Stomach smooth muscle (tissue), 2 donors: ENCODE results near the gene ZSCAN4.
A peak's percentile ranks its signal among the peaks of the same experiment; 100 is the strongest.

Experiments used
- H3K27ac ChIP-seq: one replicate; pipeline ENCODE4 v1.7.0; 2013; ENCODE audit warnings: mild to moderate bottlenecking, low read length, inconsistent platforms
- H3K27me3 ChIP-seq, 2 donors: one replicate each; pipeline ENCODE4 v1.7.0; 2013; ENCODE audit warnings: low read length in 2 of 2; ENCODE audit not compliant: insufficient read depth in 2 of 2, control insufficient read depth in 1 of 2
- H3K36me3 ChIP-seq, 2 donors: one replicate each; pipeline ENCODE4 v1.7.0; 2013; ENCODE audit warnings: low read length in 2 of 2; ENCODE audit not compliant: control insufficient read depth in 2 of 2, insufficient read depth in 2 of 2
- H3K4me1 ChIP-seq: one replicate; pipeline ENCODE4 v1.7.0; 2013; ENCODE audit warnings: low read length; ENCODE audit not compliant: control insufficient read depth, insufficient read depth
- H3K4me3 ChIP-seq, 2 donors: one replicate each; pipeline ENCODE4 v1.7.0; 2013; ENCODE audit warnings: low read length in 2 of 2
- H3K9ac ChIP-seq, 2 donors: one replicate each; pipeline ENCODE4 v1.7.0; 2013; ENCODE audit warnings: low read length in 2 of 2, mild to moderate bottlenecking in 1 of 2
- H3K9me3 ChIP-seq, 2 donors: one replicate each; pipeline ENCODE4 v1.7.0; 2013; ENCODE audit warnings: low read length in 2 of 2; ENCODE audit not compliant: control insufficient read depth in 2 of 2
- donor health status: healthy.
- donor health status: Pancreatic carcinoma.

The ZSCAN4 gene

DNA sequence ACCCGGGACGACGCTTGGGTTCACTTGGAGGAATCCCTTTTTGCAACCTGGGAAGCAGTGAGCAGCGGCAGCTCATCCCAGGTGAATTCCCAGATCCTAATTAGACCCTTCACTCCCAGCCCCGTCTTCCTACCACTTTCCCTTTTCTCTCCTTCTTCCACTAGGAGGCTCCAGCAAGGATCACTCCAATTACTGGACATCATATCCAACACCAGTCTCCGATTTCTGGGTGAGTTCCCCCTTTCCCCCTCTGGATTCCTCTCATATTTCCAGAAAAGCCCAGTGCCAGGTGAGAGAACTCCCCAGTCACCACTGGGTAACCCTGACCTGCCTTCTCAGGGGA is 17.1 kb upstream of the ZSCAN4 start:
- Histone ChIP-seq H3K4me1 (no peaks in the 10 kb centered on the region), H3K36me3 (no peaks in the 10 kb centered on the region), H3K27ac (no peak overlapping the region), H3K27me3 (peaks cover 4 to 7% of the 10 kb centered on the region in 2 donors), H3K9ac (no peak overlapping the region), H3K9me3 (peaks cover 0 to 12% of the 10 kb centered on the region in 2 donors), H3K4me3 (no peak overlapping the region)

- H3K9ac ChIP-seq, result no peak overlapping the region
These were observed 15.0 kb upstream of the ZSCAN4 start for GRCh38 chr19:57653689-57654088.

GRCh38 chr19:57655443-57655842 is 13.3 kb upstream of the ZSCAN4 start:
- Histone ChIP-seq H3K9ac (no peak overlapping the region), H3K27ac (no peak overlapping the region), H3K27me3 (peaks cover 4 to 7% of the 10 kb centered on the region in 2 donors), H3K4me1 (no peaks in the 10 kb centered on the region), H3K4me3 (no peak overlapping the region), H3K9me3 (peaks cover 0 to 8% of the 10 kb centered on the region in 2 donors), H3K36me3 (no peaks in the 10 kb centered on the region)

More at GRCh38 chr19:57653689-57654088, 15.0 kb upstream of the ZSCAN4 start:
- no peaks in the 10 kb centered on the region for H3K4me1 ChIP-seq
- no peak overlapping the region for H3K4me3 ChIP-seq
- H3K9me3 ChIP-seq, result peaks cover 0 to 8% of the 10 kb centered on the region in 2 donors
- peaks cover 4 to 7% of the 10 kb centered on the region in 2 donors for H3K27me3 ChIP-seq
- H3K27ac ChIP-seq, result no peak overlapping the region
- no peaks in the 10 kb centered on the region for H3K36me3 ChIP-seq

- Histone ChIP-seq H3K36me3 (no peaks in the 10 kb centered on the region), H3K27me3 (peaks cover 4 to 7% of the 10 kb centered on the region in 2 donors), H3K4me1 (no peaks in the 10 kb centered on the region), H3K27ac (no peak overlapping the region), H3K9me3 (peaks cover 0 to 8% of the 10 kb centered on the region in 2 donors), H3K4me3 (no peak overlapping the region), H3K9ac (no peak overlapping the region)
These were observed 12.4 kb upstream of the ZSCAN4 start for GRCh38 chr19:57656346-57656745.

- Histone ChIP-seq H3K9ac (peak overlapping the region; percentile 69), H3K9me3 (no peaks in the 10 kb centered on the region), H3K4me1 (no peaks in the 10 kb centered on the region), H3K27me3 (no peaks in the 10 kb centered on the region), H3K4me3 (peak overlapping the region; percentile 73), H3K27ac (peak overlapping the region; percentile 37), H3K36me3 (no peaks in the 10 kb centered on the region)
These were observed 4.2 kb upstream of the ZSCAN4 start for GRCh38 chr19:57664269-57665127.

DNA sequence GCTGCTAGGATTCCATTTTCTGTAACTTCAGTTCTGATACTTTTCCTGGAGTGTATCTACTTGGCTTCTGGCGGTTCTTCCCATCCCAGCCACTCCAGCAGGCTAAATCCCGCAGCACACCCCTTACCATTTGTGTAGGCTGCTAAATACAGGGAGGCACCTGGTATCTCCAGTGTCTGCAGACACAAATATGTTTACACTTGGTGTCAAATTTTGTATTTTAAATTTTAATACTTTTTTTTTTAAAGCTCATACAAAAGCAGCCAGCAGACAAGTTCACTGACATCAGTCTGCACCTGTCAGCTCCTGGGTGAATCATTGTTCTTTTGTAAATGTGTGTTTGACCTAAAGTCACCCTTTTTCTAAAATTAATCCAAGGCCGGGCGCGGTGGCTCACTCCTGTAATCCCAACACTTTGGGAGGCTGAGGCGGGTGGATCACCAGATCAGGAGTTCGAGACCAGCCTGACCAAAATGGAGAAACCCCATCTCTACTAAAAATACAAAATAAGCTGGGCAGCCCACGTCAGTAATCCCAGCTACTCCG is 3.4 kb upstream of the ZSCAN4 start:
- Histone ChIP-seq H3K27me3 (no peaks in the 10 kb centered on the region), H3K4me1 (no peaks in the 10 kb centered on the region), H3K4me3 (peak overlapping the region in 1 of 2 donors; percentile 73), H3K9ac (no peak overlapping the region), H3K27ac (no peak overlapping the region), H3K36me3 (no peaks in the 10 kb centered on the region), H3K9me3 (no peaks in the 10 kb centered on the region)

DNA sequence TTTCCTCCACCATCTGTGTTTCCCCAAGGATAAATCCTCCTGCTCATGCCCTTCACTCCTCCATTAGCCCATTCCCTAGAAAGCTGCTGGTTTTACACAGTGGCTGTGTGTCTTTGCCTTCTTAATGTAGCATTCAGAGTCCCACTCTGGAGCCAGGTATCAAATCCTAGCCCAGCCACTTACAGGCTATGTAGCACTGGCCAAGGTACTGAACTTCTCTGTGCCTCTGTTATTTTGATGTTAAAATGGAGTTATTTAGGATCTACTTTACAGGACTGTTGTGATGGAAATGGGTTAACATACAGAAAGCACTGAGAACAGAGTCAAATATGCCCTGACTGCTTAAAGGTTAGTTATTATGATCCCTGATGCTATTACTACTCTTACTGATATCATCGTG is 1.5 kb upstream of the ZSCAN4 start:
- H3K4me3 ChIP-seq, result no peak overlapping the region
- no peaks in the 10 kb centered on the region for H3K36me3 ChIP-seq
- no peak overlapping the region for H3K27ac ChIP-seq
- no peaks in the 10 kb centered on the region for H3K4me1 ChIP-seq
- peaks cover 0 to 2% of the 10 kb centered on the region in 2 donors for H3K27me3 ChIP-seq
- H3K9ac ChIP-seq, result no peak overlapping the region
- no peaks in the 10 kb centered on the region for H3K9me3 ChIP-seq

DNA sequence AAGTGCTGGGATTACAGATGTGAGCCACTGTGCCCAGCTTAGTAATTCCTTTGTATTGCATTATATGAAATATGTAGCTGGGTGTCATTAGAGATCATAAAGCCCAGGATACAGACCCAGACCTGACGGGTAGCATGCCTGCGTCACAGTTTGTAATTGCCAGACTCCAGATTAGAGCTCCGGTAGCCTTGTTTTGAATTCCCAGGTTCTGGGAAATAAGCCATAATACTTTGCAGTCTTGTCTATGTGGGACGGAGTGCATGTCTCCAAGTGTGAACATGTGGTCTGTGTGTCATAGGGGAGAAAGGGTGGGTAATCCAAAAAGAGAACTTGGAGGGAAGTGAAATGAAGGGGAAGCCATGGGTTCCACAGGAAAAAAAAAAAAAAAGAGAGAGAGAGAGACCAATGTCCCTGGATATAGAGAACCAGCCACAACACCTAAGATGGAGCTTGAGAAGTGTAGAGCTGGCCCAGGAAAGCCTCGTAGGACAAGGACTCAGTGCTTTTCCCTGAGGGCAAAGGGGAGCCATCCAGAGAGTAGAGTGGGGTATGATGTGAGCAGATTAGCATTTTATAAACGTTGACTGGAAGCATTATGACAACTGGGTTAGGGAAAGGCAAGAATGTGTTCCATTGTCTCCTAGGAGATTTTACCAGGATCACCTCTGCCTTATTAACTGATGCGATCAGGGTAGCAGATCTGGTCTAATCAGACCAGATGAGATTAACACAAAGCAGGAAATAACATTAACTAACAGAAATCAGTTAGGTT is 2.6 kb downstream of the ZSCAN4 start:
- H3K4me3 ChIP-seq, result no peak overlapping the region
- H3K27me3 ChIP-seq, result peaks cover 0 to 2% of the 10 kb centered on the region in 2 donors
- H3K36me3 ChIP-seq, result no peaks in the 10 kb centered on the region
- no peaks in the 10 kb centered on the region for H3K4me1 ChIP-seq
- no peak overlapping the region for H3K9ac ChIP-seq
- H3K9me3 ChIP-seq, result no peaks in the 10 kb centered on the region
- no peak overlapping the region for H3K27ac ChIP-seq

DNA sequence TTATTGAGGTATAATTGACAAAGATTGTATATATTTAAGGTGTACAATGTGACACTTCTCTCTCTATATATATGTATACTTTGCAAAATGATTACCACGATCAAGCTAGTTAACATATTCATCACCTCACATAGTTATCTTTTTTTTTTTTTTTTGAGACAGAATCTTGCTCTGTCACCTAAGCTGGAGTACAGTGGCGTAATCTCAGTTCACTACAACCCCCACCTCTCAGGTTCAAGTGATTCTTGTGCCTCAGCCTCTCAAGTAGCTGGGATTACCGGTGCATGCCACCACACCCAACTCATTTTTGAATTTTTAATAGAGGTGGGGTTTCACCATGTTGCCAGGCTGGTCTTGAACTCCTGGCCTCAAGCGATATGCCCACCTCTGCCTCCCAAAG is 3.7 kb downstream of the ZSCAN4 start:
- no peaks in the 10 kb centered on the region for H3K4me1 ChIP-seq
- no peak overlapping the region for H3K4me3 ChIP-seq
- H3K9ac ChIP-seq, result no peak overlapping the region
- H3K27ac ChIP-seq, result no peak overlapping the region
- peaks cover 0 to 2% of the 10 kb centered on the region in 2 donors for H3K27me3 ChIP-seq
- no peaks in the 10 kb centered on the region for H3K36me3 ChIP-seq
- no peaks in the 10 kb centered on the region for H3K9me3 ChIP-seq

DNA sequence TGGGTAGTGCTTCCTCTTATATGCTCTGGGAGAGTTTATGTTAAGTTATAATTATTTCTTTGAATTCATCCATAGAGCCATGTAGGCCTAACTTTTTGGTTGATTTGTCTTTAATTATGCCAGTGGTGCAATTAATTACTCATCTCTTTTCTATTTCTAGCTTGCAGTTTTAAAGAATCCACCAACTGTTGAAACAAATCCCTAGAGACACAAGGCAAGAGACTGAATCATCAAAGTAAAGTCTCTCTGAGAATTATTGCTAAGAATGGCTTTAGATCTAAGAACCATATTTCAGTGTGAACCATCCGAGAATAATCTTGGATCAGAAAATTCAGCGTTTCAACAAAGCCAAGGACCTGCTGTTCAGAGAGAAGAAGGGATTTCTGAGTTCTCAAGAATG is 7.1 kb downstream of the ZSCAN4 start:
- Histone ChIP-seq H3K9me3 (no peaks in the 10 kb centered on the region), H3K27me3 (peaks cover 0 to 2% of the 10 kb centered on the region in 2 donors), H3K4me1 (no peaks in the 10 kb centered on the region), H3K4me3 (no peak overlapping the region), H3K9ac (no peak overlapping the region), H3K27ac (no peak overlapping the region), H3K36me3 (no peaks in the 10 kb centered on the region)
